T-helper 1 cell treated with Interleukin-12 subunit alpha and Interleukin-12 subunit beta and Interleukin-4 antibody, amounts not matched to agents 30 μg/mL and 1 μg/mL, for 36 hours (primary cell): ENCODE results near the gene CAPN3.

Source experiments
- H3K27ac Mint-ChIP-seq: one replicate; pipeline ENCODE4 v1.8.0; 2021; ENCODE audit warnings: mild to moderate bottlenecking, mixed read lengths
- H3K27me3 Mint-ChIP-seq: one replicate; pipeline ENCODE4 v1.8.0; 2021; ENCODE audit warnings: low read depth, mixed read lengths
- H3K36me3 Mint-ChIP-seq: one replicate; pipeline ENCODE4 v1.8.0; 2021; ENCODE audit warnings: low read depth, mixed read lengths
- H3K4me1 Mint-ChIP-seq: one replicate; pipeline ENCODE4 v1.8.0; 2021; ENCODE audit warnings: low read depth, mixed read lengths
- H3K4me3 Mint-ChIP-seq: one replicate; pipeline ENCODE4 v1.8.0; 2021; ENCODE audit warnings: mild to moderate bottlenecking, moderate library complexity, mixed read lengths
- H3K9me3 Mint-ChIP-seq: one replicate; pipeline ENCODE4 v1.8.0; 2021; ENCODE audit warnings: mixed read lengths

The CAPN3 gene

DNA sequence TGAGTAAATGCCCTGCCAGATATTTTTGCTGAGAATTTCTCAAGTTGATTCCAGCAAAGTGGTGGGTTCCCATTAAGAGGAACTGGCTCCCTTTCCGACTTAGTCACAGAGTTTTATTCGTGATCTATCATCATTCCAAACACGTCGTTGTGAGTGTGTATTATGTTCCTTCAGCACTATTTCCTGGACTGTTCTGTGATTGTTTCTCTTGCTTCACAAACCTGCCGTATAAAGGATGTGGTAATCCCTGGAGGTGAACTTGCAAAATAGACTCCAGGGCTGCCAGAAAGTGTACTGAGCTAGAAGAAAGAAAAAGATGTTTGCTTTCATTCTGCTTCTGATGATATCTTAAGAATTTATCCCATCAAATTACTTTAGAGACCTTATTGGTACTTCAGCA lies 14.5 kb upstream of the CAPN3 start:
- H3K27ac Mint-ChIP-seq: no peak overlapping the region
- no peaks in the 10 kb centered on the region for H3K9me3 Mint-ChIP-seq
- H3K36me3 Mint-ChIP-seq: peaks cover 6% of the 10 kb centered on the region
- no peak overlapping the region for H3K4me3 Mint-ChIP-seq
- no peaks in the 10 kb centered on the region for H3K27me3 Mint-ChIP-seq
- peaks cover 8% of the 10 kb centered on the region for H3K4me1 Mint-ChIP-seq

GRCh38 chr15:42345504-42345903 lies 13.8 kb upstream of the CAPN3 start:
- Mint-ChIP-seq H3K27me3 (no peaks in the 10 kb centered on the region), H3K36me3 (peaks cover 6% of the 10 kb centered on the region)

DNA sequence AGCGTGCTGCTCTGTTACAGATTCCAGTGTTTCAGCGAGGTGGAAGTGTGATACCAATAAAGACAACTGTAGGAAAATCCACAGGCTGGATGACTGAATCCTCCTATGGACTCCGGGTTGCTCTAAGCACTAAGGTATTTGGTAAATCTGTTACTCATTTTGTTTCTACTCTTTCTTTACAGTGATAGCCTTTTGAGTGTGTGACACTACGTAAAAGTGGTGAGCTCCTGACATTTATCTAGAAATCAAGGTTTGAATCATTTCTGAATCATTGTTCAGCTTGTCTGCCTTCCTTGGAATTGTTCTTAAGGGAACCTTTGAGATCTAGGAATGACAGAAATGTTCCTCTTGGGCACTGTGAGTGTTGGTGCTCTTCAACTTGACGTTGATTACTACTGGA lies 11.2 kb upstream of the CAPN3 start:
- no peak overlapping the region for H3K27ac Mint-ChIP-seq
- peaks cover 14% of the 10 kb centered on the region for H3K36me3 Mint-ChIP-seq
- H3K4me3 Mint-ChIP-seq: no peak overlapping the region
- H3K27me3 Mint-ChIP-seq: no peaks in the 10 kb centered on the region
- H3K4me1 Mint-ChIP-seq: peaks cover 8% of the 10 kb centered on the region
- H3K9me3 Mint-ChIP-seq: no peaks in the 10 kb centered on the region

More at GRCh38 chr15:42345504-42345903, 13.8 kb upstream of the CAPN3 start:
- peaks cover 8% of the 10 kb centered on the region for H3K4me1 Mint-ChIP-seq
- no peak overlapping the region for H3K27ac Mint-ChIP-seq
- H3K4me3 Mint-ChIP-seq: no peak overlapping the region
- no peaks in the 10 kb centered on the region for H3K9me3 Mint-ChIP-seq

DNA sequence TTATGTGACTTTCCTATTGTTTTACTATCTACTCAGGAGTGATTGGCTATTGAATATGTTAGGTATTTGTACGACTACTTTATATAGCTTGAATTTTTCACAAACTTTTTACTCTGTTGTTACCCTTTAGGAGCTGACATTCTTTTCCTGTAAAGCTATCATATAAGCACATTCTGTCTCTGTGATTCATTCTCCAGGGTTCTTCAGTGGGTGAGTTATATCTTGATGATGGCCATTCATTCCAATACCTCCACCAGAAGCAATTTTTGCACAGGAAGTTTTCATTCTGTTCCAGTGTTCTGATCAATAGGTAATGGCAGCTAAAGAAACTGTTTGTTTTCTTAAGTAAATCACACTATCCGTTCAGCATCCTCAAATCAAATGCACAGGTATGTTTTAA lies 10.1 kb upstream of the CAPN3 start:
- Mint-ChIP-seq H3K4me3 (no peak overlapping the region), H3K27ac (no peak overlapping the region), H3K4me1 (peaks cover 8% of the 10 kb centered on the region), H3K9me3 (no peaks in the 10 kb centered on the region), H3K27me3 (no peaks in the 10 kb centered on the region), H3K36me3 (peaks cover 21% of the 10 kb centered on the region)

DNA sequence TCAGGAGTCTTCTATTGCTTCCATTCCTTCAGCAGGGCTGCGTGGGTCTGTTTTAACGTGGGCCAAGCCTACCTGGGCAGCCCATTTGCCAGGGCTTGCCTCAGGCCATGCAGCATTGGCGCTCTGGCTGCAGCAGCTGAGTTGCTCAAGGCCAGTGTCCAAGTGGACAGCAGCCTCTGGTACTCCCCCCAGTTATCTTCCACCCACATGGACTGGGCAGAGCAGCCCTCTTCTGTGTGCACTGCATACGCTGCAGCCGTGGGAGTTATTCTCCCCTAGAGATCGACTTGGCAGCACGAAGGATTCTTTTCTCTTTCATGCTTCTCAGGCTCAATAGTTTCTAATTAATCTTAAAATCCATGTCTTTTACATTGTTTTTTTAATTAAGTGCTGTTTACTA lies 6.9 kb upstream of the CAPN3 start:
- H3K4me1 Mint-ChIP-seq: peaks cover 2% of the 10 kb centered on the region
- no peaks in the 10 kb centered on the region for H3K27me3 Mint-ChIP-seq
- H3K4me3 Mint-ChIP-seq: no peak overlapping the region
- no peaks in the 10 kb centered on the region for H3K9me3 Mint-ChIP-seq
- H3K36me3 Mint-ChIP-seq: peaks cover 17% of the 10 kb centered on the region
- H3K27ac Mint-ChIP-seq: no peak overlapping the region

- Mint-ChIP-seq H3K27ac (no peak overlapping the region), H3K27me3 (no peaks in the 10 kb centered on the region), H3K4me3 (no peak overlapping the region), H3K9me3 (no peaks in the 10 kb centered on the region), H3K4me1 (peaks cover 2% of the 10 kb centered on the region), H3K36me3 (peaks cover 17% of the 10 kb centered on the region)
Observed at GRCh38 chr15:42353061-42353460, 6.2 kb upstream of the CAPN3 start.

- Mint-ChIP-seq H3K4me1 (no peaks in the 10 kb centered on the region), H3K27me3 (no peaks in the 10 kb centered on the region), H3K27ac (no peak overlapping the region), H3K4me3 (no peak overlapping the region), H3K36me3 (peaks cover 15% of the 10 kb centered on the region), H3K9me3 (no peaks in the 10 kb centered on the region)
Observed at GRCh38 chr15:42354824-42355223, 4.5 kb upstream of the CAPN3 start.

GRCh38 chr15:42355291-42355690 lies 4.0 kb upstream of the CAPN3 start:
- Mint-ChIP-seq H3K27me3 (no peaks in the 10 kb centered on the region), H3K36me3 (peaks cover 15% of the 10 kb centered on the region), H3K4me1 (no peaks in the 10 kb centered on the region), H3K27ac (no peak overlapping the region), H3K9me3 (no peaks in the 10 kb centered on the region), H3K4me3 (no peak overlapping the region)

DNA sequence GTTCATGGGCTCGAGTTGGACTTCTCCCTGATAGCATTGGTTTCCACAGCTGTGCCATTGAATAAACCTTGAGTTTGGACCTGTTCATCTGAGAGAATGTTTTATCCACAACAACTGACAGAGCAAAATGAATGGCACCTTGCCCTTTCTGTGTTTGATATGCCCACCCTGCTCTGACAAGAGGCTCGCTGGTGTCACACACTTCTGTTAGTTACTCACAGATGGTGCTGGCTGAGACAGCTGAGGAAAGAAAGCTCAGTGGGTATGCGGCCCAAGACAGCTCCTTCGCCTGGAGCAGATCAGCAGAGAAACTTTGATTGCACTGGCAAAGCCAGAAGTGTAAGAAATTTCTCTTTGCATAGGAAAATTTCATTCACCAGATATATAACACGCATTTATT lies 2.5 kb upstream of the CAPN3 start:
- Mint-ChIP-seq H3K9me3 (no peaks in the 10 kb centered on the region), H3K27ac (no peak overlapping the region), H3K4me1 (peaks cover 4% of the 10 kb centered on the region), H3K27me3 (no peaks in the 10 kb centered on the region), H3K36me3 (peaks cover 9% of the 10 kb centered on the region), H3K4me3 (no peak overlapping the region)

DNA sequence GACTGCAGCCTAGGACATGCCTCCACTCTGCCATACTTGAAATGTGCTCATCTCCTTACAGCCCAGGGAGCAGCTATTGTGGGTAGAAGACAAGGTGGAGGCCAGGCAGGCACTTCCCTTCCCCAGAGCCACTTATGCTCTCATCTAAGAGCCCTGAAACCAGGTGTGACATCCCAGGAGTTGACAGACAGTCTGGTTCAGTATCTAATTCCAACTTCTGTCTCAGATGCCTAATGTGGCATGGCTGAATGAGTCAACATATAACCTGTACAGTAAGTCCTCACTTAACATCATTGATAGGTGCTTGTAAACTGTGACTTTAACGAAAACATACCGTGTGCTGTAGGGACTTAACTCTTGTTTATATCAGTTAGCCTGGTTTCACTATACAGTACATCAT lies 1.2 kb upstream of the CAPN3 start:
- Mint-ChIP-seq H3K4me3 (no peak overlapping the region), H3K36me3 (peaks cover 6% of the 10 kb centered on the region), H3K4me1 (peaks cover 4% of the 10 kb centered on the region), H3K9me3 (no peaks in the 10 kb centered on the region), H3K27me3 (no peaks in the 10 kb centered on the region), H3K27ac (no peak overlapping the region)

DNA sequence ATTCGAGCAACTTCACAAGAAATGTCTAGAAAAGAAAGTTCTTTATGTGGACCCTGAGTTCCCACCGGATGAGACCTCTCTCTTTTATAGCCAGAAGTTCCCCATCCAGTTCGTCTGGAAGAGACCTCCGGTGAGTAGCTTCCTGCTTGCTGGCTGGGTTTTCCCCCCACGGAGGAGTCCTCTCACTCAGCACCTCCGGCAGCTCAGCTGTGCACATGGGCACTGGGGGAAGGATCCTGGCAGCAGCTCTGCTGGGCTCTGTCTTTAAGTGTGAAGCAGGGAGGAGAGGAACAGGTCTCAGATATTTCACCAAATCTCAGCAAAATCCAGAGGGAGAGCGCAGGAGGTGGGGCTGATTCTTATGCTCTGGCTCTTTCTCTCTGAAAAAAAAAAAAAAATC lies 684 bp downstream of the CAPN3 start:
- H3K27ac Mint-ChIP-seq: no peak overlapping the region
- no peak overlapping the region for H3K4me3 Mint-ChIP-seq
- no peaks in the 10 kb centered on the region for H3K36me3 Mint-ChIP-seq
- no peaks in the 10 kb centered on the region for H3K27me3 Mint-ChIP-seq
- H3K9me3 Mint-ChIP-seq: no peaks in the 10 kb centered on the region
- H3K4me1 Mint-ChIP-seq: peaks cover 4% of the 10 kb centered on the region

- H3K27me3 Mint-ChIP-seq: no peaks in the 10 kb centered on the region
- no peak overlapping the region for H3K27ac Mint-ChIP-seq
- no peaks in the 10 kb centered on the region for H3K36me3 Mint-ChIP-seq
- no peak overlapping the region for H3K4me3 Mint-ChIP-seq
- H3K9me3 Mint-ChIP-seq: no peaks in the 10 kb centered on the region
- peaks cover 4% of the 10 kb centered on the region for H3K4me1 Mint-ChIP-seq
Observed at GRCh38 chr15:42360535-42361112, 1.3 kb downstream of the CAPN3 start.

- H3K4me3 Mint-ChIP-seq: no peak overlapping the region
- no peaks in the 10 kb centered on the region for H3K9me3 Mint-ChIP-seq
- H3K4me1 Mint-ChIP-seq: peaks cover 4% of the 10 kb centered on the region
- no peak overlapping the region for H3K27ac Mint-ChIP-seq
- no peaks in the 10 kb centered on the region for H3K27me3 Mint-ChIP-seq
- no peaks in the 10 kb centered on the region for H3K36me3 Mint-ChIP-seq
Observed at GRCh38 chr15:42363487-42363886, 4.2 kb downstream of the CAPN3 start.

DNA sequence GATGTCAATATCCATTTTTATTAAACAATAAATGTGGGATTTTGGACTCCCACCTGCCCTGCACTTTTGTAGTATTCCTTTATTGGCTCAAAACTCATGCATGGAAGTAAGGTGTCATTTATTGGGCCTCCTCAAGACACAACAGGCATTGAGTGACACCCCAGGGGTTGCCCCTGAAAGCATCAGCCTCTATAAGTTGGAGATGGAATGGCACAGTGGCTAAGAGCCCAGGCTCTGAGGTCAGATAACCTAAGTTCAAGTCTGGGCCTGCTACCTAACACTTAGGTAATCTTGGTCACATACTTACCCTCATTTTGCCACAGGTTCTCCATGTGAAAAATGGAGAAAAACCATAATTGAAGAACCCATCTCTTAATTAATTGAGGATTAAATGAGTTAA lies 4.6 kb downstream of the CAPN3 start:
- Mint-ChIP-seq H3K36me3 (no peaks in the 10 kb centered on the region), H3K9me3 (no peaks in the 10 kb centered on the region), H3K27me3 (no peaks in the 10 kb centered on the region), H3K4me3 (no peak overlapping the region), H3K4me1 (peaks cover 4% of the 10 kb centered on the region), H3K27ac (no peak overlapping the region)

DNA sequence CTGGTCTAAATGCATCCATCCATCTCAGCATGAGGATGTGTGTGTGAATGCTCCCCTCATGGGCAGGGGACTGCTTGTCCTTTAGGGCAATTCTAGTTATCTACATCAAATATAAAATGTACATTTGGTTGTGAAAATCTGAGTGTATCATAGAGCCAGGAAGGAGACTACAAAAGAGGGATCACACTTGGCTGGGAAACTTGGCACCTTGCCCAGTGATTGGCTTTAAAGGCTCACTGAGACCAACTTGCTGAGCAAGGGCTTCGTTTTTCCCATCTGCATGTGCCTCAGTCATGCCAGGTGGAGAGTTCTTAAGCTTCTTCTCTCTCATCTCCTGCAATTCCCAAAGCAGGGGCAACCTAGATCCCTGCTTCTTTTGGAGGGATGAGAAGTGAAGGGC lies 5.2 kb downstream of the CAPN3 start:
- Mint-ChIP-seq H3K4me3 (no peak overlapping the region), H3K27ac (no peak overlapping the region), H3K4me1 (peaks cover 4% of the 10 kb centered on the region), H3K9me3 (no peaks in the 10 kb centered on the region), H3K36me3 (no peaks in the 10 kb centered on the region), H3K27me3 (no peaks in the 10 kb centered on the region)

DNA sequence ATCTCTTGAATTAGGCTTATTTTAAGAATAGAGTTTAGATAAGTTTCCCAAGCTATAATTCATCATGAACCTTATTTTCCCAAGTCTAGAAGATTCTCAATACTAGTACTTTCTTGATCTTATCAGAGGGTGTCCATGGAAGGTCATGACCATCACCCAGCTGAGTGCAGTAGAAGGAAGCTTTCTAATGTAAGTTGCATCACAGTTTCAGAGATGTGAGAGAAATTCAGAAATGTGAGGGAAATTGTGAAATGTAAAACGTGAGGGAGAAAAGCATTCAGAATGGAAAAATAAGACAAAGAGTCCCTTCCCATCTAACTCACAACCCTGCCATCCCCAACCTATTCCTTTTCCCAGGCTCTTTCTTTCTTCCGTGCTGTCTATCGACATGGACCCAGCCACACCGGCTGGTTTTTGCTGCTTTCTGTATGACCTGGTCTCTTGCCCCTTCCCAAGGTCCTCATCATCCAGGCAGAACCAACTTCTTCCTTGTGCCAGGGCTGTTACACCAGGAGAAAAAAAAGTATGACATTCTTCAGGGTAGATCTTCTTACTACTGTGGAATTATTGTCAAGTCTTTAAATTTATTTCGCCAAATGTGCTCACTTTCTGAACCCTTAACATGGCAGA lies 6.7 kb downstream of the CAPN3 start:
- Mint-ChIP-seq H3K27me3 (no peaks in the 10 kb centered on the region), H3K36me3 (no peaks in the 10 kb centered on the region), H3K27ac (no peak overlapping the region), H3K9me3 (no peaks in the 10 kb centered on the region), H3K4me3 (no peak overlapping the region), H3K4me1 (peaks cover 4% of the 10 kb centered on the region)
